Cardiac muscle cell (in vitro differentiated cells and primary cell): ENCODE results near the gene PTGER4. TPM values are rescaled to one million over a fixed set of nuclear protein-coding genes. Genes with fewer than 3 reads are reported as not detected.

ENCODE experiments used
- DNase-seq, 2 donors: peaks; one replicate each; pipeline versions ENCODE4 v3.0.0 to v3.0.0-alpha.2; 2010 to 2017; ENCODE audit warnings: low read depth in 1 of 2, low spot score in 1 of 2
- H3K27ac ChIP-seq: fragments of 200-600 bp; sonication (generic); 2 replicates; pipeline ENCODE4 v1.5.1; 2016
- H3K27me3 ChIP-seq: fragments of 200-600 bp; sonication (generic); 2 replicates; pipeline ENCODE4 v1.6.0; 2016; ENCODE audit warnings: control low read depth
- H3K36me3 ChIP-seq: fragments of 200-600 bp; sonication (generic); 2 replicates; pipeline ENCODE4 v1.5.1; 2016; ENCODE audit warnings: control low read depth
- H3K4me1 ChIP-seq: fragments of 200-600 bp; sonication (generic); 2 replicates; pipeline ENCODE4 v1.8.1; 2017; ENCODE audit warnings: low read depth, mild to moderate bottlenecking, mixed run types
- H3K4me3 ChIP-seq: fragments of 200-600 bp; sonication (generic); 2 replicates; pipeline ENCODE4 v1.5.1; 2016; ENCODE audit warnings: mild to moderate bottlenecking
- H3K9me3 ChIP-seq: fragments of 200-600 bp; sonication (generic); 2 replicates; pipeline ENCODE4 v1.5.1; 2017; ENCODE audit warnings: low read depth, mild to moderate bottlenecking, control low read depth
- polyA plus RNA-seq: library from polyadenylated mRNA; unstranded; fragments of >200 nt; fragmentation: Nextera tagmentation; extraction: Ambion mirVana; gene quantifications from 2 replicates; pipeline ENCODE4 v1.2.1, GENCODE V29; 2016
- total RNA-seq: library from RNA; depleted of rRNA; stranded (reverse); fragments of >200 nt; gene quantifications from 2 replicates; pipeline ENCODE4 v1.2.3, GENCODE V29; 2016
- TF ChIP-seq, protein P1 (sequence below): IDR thresholded peaks from 2 replicates; pipeline ENCODE4 v1.5.1; 2012; ENCODE audit warnings: low read depth, mild to moderate bottlenecking, low read length

Gene PTGER4
- total and polyA plus RNA-seq, 2 experiments from 2014 or later = 0.28 to 0.42 TPM

- TF ChIP-seq, protein P1, sequence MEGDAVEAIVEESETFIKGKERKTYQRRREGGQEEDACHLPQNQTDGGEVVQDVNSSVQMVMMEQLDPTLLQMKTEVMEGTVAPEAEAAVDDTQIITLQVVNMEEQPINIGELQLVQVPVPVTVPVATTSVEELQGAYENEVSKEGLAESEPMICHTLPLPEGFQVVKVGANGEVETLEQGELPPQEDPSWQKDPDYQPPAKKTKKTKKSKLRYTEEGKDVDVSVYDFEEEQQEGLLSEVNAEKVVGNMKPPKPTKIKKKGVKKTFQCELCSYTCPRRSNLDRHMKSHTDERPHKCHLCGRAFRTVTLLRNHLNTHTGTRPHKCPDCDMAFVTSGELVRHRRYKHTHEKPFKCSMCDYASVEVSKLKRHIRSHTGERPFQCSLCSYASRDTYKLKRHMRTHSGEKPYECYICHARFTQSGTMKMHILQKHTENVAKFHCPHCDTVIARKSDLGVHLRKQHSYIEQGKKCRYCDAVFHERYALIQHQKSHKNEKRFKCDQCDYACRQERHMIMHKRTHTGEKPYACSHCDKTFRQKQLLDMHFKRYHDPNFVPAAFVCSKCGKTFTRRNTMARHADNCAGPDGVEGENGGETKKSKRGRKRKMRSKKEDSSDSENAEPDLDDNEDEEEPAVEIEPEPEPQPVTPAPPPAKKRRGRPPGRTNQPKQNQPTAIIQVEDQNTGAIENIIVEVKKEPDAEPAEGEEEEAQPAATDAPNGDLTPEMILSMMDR = no peak
- peaks cover 8% of the 10 kb centered on the region for H3K27me3 ChIP-seq
- no peak for DNase-seq
- H3K9me3 ChIP-seq = no peaks in the 10 kb centered on the region
- H3K4me1 ChIP-seq = no peaks in the 10 kb centered on the region
- no peak overlapping the region for H3K27ac ChIP-seq
- no peaks in the 10 kb centered on the region for H3K36me3 ChIP-seq
- no peak overlapping the region for H3K4me3 ChIP-seq
Observed at GRCh38 chr5:40665635-40666298, 13.9 kb upstream of the PTGER4 start.

GRCh38 chr5:40666657-40667056 is 13.1 kb upstream of the PTGER4 start:
- Histone ChIP-seq H3K36me3 (no peaks in the 10 kb centered on the region), H3K4me3 (no peak overlapping the region), H3K27me3 (peaks cover 11% of the 10 kb centered on the region), H3K4me1 (no peaks in the 10 kb centered on the region), H3K9me3 (no peaks in the 10 kb centered on the region), H3K27ac (no peak overlapping the region)
- DNase-seq = no peak
- TF ChIP-seq, protein P1 = no peak

GRCh38 chr5:40667161-40667663 is 12.5 kb upstream of the PTGER4 start:
- H3K27me3 ChIP-seq = peaks cover 11% of the 10 kb centered on the region
- TF ChIP-seq, protein P1 = no peak
- no peak overlapping the region for H3K27ac ChIP-seq
- H3K4me3 ChIP-seq = no peak overlapping the region
- no peaks in the 10 kb centered on the region for H3K4me1 ChIP-seq
- H3K9me3 ChIP-seq = no peaks in the 10 kb centered on the region
- DNase-seq = no peak
- H3K36me3 ChIP-seq = no peaks in the 10 kb centered on the region

DNA sequence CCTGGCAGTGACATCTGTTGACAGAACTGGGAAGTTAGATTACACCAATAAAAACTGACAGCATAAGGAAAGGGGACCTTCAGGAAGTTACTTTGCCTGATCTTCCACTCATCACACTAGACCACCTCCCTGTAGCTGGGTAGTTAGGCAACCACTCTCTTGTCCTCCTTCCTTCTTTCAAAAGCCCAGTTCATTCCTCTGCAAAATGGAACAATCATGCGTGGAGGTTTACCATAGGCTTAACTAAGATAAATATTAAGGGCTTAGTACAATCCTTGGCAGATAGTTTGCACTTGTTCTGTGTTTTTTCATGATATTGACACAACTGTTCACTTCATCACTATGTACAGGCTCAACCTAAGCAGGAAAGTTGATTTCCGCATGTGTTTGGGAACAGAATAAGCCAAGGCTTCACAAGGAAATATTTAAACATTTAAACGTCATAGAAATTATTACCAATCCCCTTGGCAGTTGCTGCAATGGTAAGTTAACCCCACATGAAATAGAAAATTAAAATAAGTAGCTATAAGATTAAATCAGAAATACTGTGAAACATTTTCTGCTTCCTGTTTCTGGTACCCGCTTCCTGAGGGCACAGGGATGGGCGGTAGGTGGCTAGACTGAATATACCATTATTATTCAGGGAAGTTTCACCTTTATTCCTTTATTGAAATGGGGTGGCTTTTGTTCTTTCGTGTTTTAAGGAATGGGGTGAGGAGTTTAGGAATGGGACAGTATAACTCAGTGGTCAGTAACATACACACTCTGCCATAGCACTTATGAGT is 9.9 kb upstream of the PTGER4 start:
- no peaks in the 10 kb centered on the region for H3K36me3 ChIP-seq
- no peaks in the 10 kb centered on the region for H3K4me1 ChIP-seq
- H3K4me3 ChIP-seq = no peak overlapping the region
- no peak overlapping the region for H3K27ac ChIP-seq
- TF ChIP-seq, protein P1 = no peak
- H3K27me3 ChIP-seq = peaks cover 11% of the 10 kb centered on the region
- no peaks in the 10 kb centered on the region for H3K9me3 ChIP-seq
- DNase-seq = no peak

- H3K9me3 ChIP-seq = no peaks in the 10 kb centered on the region
- DNase-seq = no peak
- no peaks in the 10 kb centered on the region for H3K36me3 ChIP-seq
- TF ChIP-seq, protein P1 = no peak
- H3K27ac ChIP-seq = no peak overlapping the region
- peaks cover 20% of the 10 kb centered on the region for H3K27me3 ChIP-seq
- H3K4me3 ChIP-seq = no peak overlapping the region
- H3K4me1 ChIP-seq = no peaks in the 10 kb centered on the region
Observed at GRCh38 chr5:40672425-40672824, 7.3 kb upstream of the PTGER4 start.
